ENCODE data around the gene PLXNB2.

GRCh38 chr22:50281384-50281760 lies 26.1 kb downstream of the PLXNB2 start:
- TF ChIP-seq POLR2A (IDR thresholded peaks at IDR 0.05) = no peak
- no peak for TF ChIP-seq CTCF (IDR thresholded peaks at IDR 0.05)
